WTC11 (cell line): ENCODE measurements around the gene RUSF1. TPM values are rescaled to one million over a fixed set of nuclear protein-coding genes. Genes with fewer than 3 reads are reported as not detected.

Source experiments
- ATAC-seq: fragments of 200-7000 bp; cut with Tn5 transposase; 2 replicates; pipeline ENCODE4 v1.10.0; 2021; ENCODE audit warnings: mild to moderate bottlenecking, moderate library complexity
- CTCF ChIA-PET: fragments of 300-600 bp; sonication (Branson Sonifier 250); formaldehyde crosslinking; loops from one replicate; lab custom pipeline; 2021; ENCODE audit warnings: antibody characterized with exemption; lab: Charles Lee
- POLR2A ChIA-PET: fragments of 350-600 bp; sonication (Branson Sonifier 250); formaldehyde crosslinking; loops from one replicate; lab custom pipeline; 2021; ENCODE audit warnings: antibody characterized with exemption; lab: Charles Lee
- DNase-seq: peaks from one replicate; pipeline ENCODE4 v3.0.0; 2021; ENCODE audit warnings: low spot score
- H3K27ac Mint-ChIP-seq: 2 replicates; pipeline ENCODE4 v1.8.0; 2021; ENCODE audit warnings: mixed read lengths
- H3K27me3 Mint-ChIP-seq: 2 replicates; pipeline ENCODE4 v1.8.0; 2021; ENCODE audit warnings: low read depth, mild to moderate bottlenecking, moderate library complexity, mixed read lengths
- H3K36me3 Mint-ChIP-seq: 2 replicates; pipeline ENCODE4 v1.8.0; 2021; ENCODE audit warnings: mixed read lengths
- H3K4me1 Mint-ChIP-seq: 2 replicates; pipeline ENCODE4 v1.8.0; 2022; ENCODE audit warnings: mixed read lengths
- H3K4me3 Mint-ChIP-seq: 2 replicates; pipeline ENCODE4 v1.8.0; 2021; ENCODE audit warnings: mild to moderate bottlenecking, moderate library complexity, mixed read lengths
- H3K9me3 Mint-ChIP-seq: 2 replicates; pipeline ENCODE4 v1.8.0; 2021; ENCODE audit warnings: mixed read lengths
- ATF1 ChIP-seq: sonication (generic); formaldehyde crosslinking; IDR thresholded peaks from 2 replicates; pipeline ENCODE4 v1.8.1; 2023; ENCODE audit warnings: mild to moderate bottlenecking, moderate library complexity, missing genetic modification reagents
- CDX4 ChIP-seq: fragments of 250-450 bp; sonication (Bioruptor Pico); IDR thresholded peaks from 2 replicates; pipeline ENCODE4 v1.9.0; 2021; ENCODE audit warnings: moderate library complexity, mild to moderate bottlenecking, inconsistent platforms, borderline replicate concordance
- ETV6 ChIP-seq: sonication (generic); formaldehyde crosslinking; IDR thresholded peaks from 2 replicates; pipeline ENCODE4 v1.8.1; 2022; ENCODE audit warnings: mild to moderate bottlenecking, missing genetic modification reagents
- FOXP4 ChIP-seq: sonication (generic); formaldehyde crosslinking; IDR thresholded peaks from 2 replicates; pipeline ENCODE4 v1.8.0; 2022; ENCODE audit warnings: mild to moderate bottlenecking, missing genetic modification reagents
- JUN ChIP-seq: sonication (generic); formaldehyde crosslinking; IDR thresholded peaks from 2 replicates; pipeline ENCODE4 v1.8.0; 2023; ENCODE audit warnings: mild to moderate bottlenecking, missing genetic modification reagents
- KAT7 ChIP-seq: sonication (generic); formaldehyde crosslinking; IDR thresholded peaks from 2 replicates; pipeline ENCODE4 v1.8.1; 2023; ENCODE audit warnings: missing genetic modification reagents, mild to moderate bottlenecking, borderline replicate concordance
- NFE2L1 ChIP-seq: sonication (generic); formaldehyde crosslinking; IDR thresholded peaks from 2 replicates; pipeline ENCODE4 v1.8.1; 2023; ENCODE audit warnings: missing genetic modification reagents
- NFYB ChIP-seq: sonication (generic); formaldehyde crosslinking; conservative IDR thresholded peaks from 2 replicates; pipeline ENCODE4 v1.8.0; 2022; ENCODE audit warnings: low read depth, missing genetic modification reagents
- NR1H2 ChIP-seq: sonication (generic); formaldehyde crosslinking; IDR thresholded peaks from 2 replicates; pipeline ENCODE4 v1.9.0; 2021; ENCODE audit warnings: mild to moderate bottlenecking, moderate library complexity, missing genetic modification reagents
- SMAD3 ChIP-seq: sonication (generic); formaldehyde crosslinking; IDR thresholded peaks from 2 replicates; pipeline ENCODE4 v1.8.0; 2022; ENCODE audit warnings: missing genetic modification reagents, mild to moderate bottlenecking, borderline replicate concordance
- ZNF219 ChIP-seq: sonication (generic); formaldehyde crosslinking; IDR thresholded peaks from 2 replicates; pipeline ENCODE4 v1.8.0; 2023; ENCODE audit warnings: missing genetic modification reagents, mild to moderate bottlenecking, borderline replicate concordance
- total RNA-seq: library from RNA; stranded (reverse); gene quantifications from 3 replicates; pipeline ENCODE4 v1.2.3, GENCODE V29; 2021
- TF ChIP-seq, protein P1 (sequence below): sonication (generic); formaldehyde crosslinking; IDR thresholded peaks from 2 replicates; pipeline ENCODE4 v1.8.0; 2022; ENCODE audit warnings: mild to moderate bottlenecking, missing genetic modification reagents
- TF ChIP-seq, protein P2 (sequence below): fragments of 250-450 bp; sonication (Bioruptor Pico); IDR thresholded peaks from 2 replicates; pipeline ENCODE4 v1.9.0; 2021; ENCODE audit warnings: mild to moderate bottlenecking
- TF ChIP-seq, protein P3 (sequence below): sonication (generic); formaldehyde crosslinking; IDR thresholded peaks from 2 replicates; pipeline ENCODE4 v1.8.0; 2022; ENCODE audit warnings: missing genetic modification reagents
- TF ChIP-seq, protein P4 (sequence below): fragments of 250-450 bp; sonication (Bioruptor Pico); IDR thresholded peaks from 2 replicates; pipeline ENCODE4 v1.9.0; 2021; ENCODE audit warnings: mild to moderate bottlenecking, borderline replicate concordance

The RUSF1 gene
- total RNA-seq, 1 experiment from 2014 or later, result 35.9 TPM

- Mint-ChIP-seq H3K36me3 (no peaks in the 10 kb centered on the region), H3K27me3 (peaks cover 15% of the 10 kb centered on the region), H3K4me3 (no peak overlapping the region), H3K27ac (no peak overlapping the region)
- POLR2A ChIA-PET, result interaction anchor here (0.8 kb wide), 1 partner anchor 181 kb away, joined by 3 read pairs; no protein-coding TSS in a partner anchor
- CTCF ChIA-PET, result no interaction called here
- TF ChIP-seq SMAD3 (CRISPR knock-in tag), result no peak
- no peak for TF ChIP-seq NR1H2 (CRISPR knock-in tag)
- no peak for TF ChIP-seq NFYB (CRISPR knock-in tag)
- TF ChIP-seq JUN (CRISPR knock-in tag), result no peak
- TF ChIP-seq, protein P1, sequence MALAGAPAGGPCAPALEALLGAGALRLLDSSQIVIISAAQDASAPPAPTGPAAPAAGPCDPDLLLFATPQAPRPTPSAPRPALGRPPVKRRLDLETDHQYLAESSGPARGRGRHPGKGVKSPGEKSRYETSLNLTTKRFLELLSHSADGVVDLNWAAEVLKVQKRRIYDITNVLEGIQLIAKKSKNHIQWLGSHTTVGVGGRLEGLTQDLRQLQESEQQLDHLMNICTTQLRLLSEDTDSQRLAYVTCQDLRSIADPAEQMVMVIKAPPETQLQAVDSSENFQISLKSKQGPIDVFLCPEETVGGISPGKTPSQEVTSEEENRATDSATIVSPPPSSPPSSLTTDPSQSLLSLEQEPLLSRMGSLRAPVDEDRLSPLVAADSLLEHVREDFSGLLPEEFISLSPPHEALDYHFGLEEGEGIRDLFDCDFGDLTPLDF (CRISPR knock-in tag), result no peak
- no peak for TF ChIP-seq ZNF219 (CRISPR knock-in tag)
- no peak for TF ChIP-seq CDX4 (CRISPR knock-in tag)
- no peak for TF ChIP-seq FOXP4
- no peak for TF ChIP-seq KAT7 (CRISPR knock-in tag)
- no peak for TF ChIP-seq ATF1 (CRISPR knock-in tag)
- TF ChIP-seq, protein P2, sequence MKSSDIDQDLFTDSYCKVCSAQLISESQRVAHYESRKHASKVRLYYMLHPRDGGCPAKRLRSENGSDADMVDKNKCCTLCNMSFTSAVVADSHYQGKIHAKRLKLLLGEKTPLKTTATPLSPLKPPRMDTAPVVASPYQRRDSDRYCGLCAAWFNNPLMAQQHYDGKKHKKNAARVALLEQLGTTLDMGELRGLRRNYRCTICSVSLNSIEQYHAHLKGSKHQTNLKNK (CRISPR knock-in tag), result no peak
- no peak for TF ChIP-seq NFE2L1 (CRISPR knock-in tag)
- TF ChIP-seq, protein P3, sequence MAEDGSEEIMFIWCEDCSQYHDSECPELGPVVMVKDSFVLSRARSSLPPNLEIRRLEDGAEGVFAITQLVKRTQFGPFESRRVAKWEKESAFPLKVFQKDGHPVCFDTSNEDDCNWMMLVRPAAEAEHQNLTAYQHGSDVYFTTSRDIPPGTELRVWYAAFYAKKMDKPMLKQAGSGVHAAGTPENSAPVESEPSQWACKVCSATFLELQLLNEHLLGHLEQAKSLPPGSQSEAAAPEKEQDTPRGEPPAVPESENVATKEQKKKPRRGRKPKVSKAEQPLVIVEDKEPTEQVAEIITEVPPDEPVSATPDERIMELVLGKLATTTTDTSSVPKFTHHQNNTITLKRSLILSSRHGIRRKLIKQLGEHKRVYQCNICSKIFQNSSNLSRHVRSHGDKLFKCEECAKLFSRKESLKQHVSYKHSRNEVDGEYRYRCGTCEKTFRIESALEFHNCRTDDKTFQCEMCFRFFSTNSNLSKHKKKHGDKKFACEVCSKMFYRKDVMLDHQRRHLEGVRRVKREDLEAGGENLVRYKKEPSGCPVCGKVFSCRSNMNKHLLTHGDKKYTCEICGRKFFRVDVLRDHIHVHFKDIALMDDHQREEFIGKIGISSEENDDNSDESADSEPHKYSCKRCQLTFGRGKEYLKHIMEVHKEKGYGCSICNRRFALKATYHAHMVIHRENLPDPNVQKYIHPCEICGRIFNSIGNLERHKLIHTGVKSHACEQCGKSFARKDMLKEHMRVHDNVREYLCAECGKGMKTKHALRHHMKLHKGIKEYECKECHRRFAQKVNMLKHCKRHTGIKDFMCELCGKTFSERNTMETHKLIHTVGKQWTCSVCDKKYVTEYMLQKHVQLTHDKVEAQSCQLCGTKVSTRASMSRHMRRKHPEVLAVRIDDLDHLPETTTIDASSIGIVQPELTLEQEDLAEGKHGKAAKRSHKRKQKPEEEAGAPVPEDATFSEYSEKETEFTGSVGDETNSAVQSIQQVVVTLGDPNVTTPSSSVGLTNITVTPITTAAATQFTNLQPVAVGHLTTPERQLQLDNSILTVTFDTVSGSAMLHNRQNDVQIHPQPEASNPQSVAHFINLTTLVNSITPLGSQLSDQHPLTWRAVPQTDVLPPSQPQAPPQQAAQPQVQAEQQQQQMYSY (CRISPR knock-in tag), result no peak
- no peak for TF ChIP-seq ETV6 (CRISPR knock-in tag)
- TF ChIP-seq, protein P4, sequence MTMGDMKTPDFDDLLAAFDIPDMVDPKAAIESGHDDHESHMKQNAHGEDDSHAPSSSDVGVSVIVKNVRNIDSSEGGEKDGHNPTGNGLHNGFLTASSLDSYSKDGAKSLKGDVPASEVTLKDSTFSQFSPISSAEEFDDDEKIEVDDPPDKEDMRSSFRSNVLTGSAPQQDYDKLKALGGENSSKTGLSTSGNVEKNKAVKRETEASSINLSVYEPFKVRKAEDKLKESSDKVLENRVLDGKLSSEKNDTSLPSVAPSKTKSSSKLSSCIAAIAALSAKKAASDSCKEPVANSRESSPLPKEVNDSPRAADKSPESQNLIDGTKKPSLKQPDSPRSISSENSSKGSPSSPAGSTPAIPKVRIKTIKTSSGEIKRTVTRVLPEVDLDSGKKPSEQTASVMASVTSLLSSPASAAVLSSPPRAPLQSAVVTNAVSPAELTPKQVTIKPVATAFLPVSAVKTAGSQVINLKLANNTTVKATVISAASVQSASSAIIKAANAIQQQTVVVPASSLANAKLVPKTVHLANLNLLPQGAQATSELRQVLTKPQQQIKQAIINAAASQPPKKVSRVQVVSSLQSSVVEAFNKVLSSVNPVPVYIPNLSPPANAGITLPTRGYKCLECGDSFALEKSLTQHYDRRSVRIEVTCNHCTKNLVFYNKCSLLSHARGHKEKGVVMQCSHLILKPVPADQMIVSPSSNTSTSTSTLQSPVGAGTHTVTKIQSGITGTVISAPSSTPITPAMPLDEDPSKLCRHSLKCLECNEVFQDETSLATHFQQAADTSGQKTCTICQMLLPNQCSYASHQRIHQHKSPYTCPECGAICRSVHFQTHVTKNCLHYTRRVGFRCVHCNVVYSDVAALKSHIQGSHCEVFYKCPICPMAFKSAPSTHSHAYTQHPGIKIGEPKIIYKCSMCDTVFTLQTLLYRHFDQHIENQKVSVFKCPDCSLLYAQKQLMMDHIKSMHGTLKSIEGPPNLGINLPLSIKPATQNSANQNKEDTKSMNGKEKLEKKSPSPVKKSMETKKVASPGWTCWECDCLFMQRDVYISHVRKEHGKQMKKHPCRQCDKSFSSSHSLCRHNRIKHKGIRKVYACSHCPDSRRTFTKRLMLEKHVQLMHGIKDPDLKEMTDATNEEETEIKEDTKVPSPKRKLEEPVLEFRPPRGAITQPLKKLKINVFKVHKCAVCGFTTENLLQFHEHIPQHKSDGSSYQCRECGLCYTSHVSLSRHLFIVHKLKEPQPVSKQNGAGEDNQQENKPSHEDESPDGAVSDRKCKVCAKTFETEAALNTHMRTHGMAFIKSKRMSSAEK, result no peak
- TF ChIP-seq, all 79 proteins: peak for 0
- Mint-ChIP-seq H3K4me1 (peaks cover 26% of the 10 kb centered on the region), H3K9me3 (no peaks in the 10 kb centered on the region)
- DNase-seq (no peak), ATAC-seq (no peak)
Measured at GRCh38 chr16:31532120-31532519, 23.9 kb upstream of the RUSF1 start.
